Immature natural killer cell (primary cell): ENCODE measurements around the gene PREX1. TPM values are rescaled to one million over a fixed set of nuclear protein-coding genes. Genes with fewer than 3 reads are reported as not detected.

Source experiments
- DNase-seq, 3 donors: peaks; one replicate each; pipeline ENCODE4 v3.0.0; 2022; ENCODE audit warnings: mixed read lengths in 1 of 3
- H3K27ac Mint-ChIP-seq, 6 donors: one replicate each; pipeline ENCODE4 v1.8.0; 2020; ENCODE audit warnings: mixed read lengths in 6 of 6, mild to moderate bottlenecking in 5 of 6, inconsistent platforms in 4 of 6, moderate library complexity in 3 of 6
- H3K27me3 Mint-ChIP-seq, 3 donors: one replicate each; pipeline ENCODE4 v1.8.0; 2020 to 2021; ENCODE audit warnings: low read depth in 3 of 3, mild to moderate bottlenecking in 3 of 3, mixed read lengths in 3 of 3, moderate library complexity in 3 of 3, inconsistent platforms in 1 of 3
- H3K36me3 Mint-ChIP-seq, 3 donors: one replicate each; pipeline ENCODE4 v1.8.0; 2020; ENCODE audit warnings: mixed read lengths in 3 of 3, inconsistent platforms in 2 of 3, mild to moderate bottlenecking in 2 of 3
- H3K4me1 Mint-ChIP-seq, 2 donors: one replicate each; pipeline ENCODE4 v1.8.0; 2020; ENCODE audit warnings: inconsistent platforms in 2 of 2, mild to moderate bottlenecking in 2 of 2, mixed read lengths in 2 of 2, moderate library complexity in 1 of 2
- H3K4me3 Mint-ChIP-seq, 5 donors: one replicate each; pipeline ENCODE4 v1.8.0; 2020; ENCODE audit warnings: mild to moderate bottlenecking in 5 of 5, mixed read lengths in 5 of 5, inconsistent platforms in 3 of 5, moderate library complexity in 3 of 5
- H3K9me3 Mint-ChIP-seq, 6 donors: one replicate each; pipeline ENCODE4 v1.8.0; 2020; ENCODE audit warnings: mild to moderate bottlenecking in 6 of 6, mixed read lengths in 6 of 6, inconsistent platforms in 4 of 6, moderate library complexity in 3 of 6
- polyA plus RNA-seq, 3 donors: library from polyadenylated mRNA; unstranded; fragments of 300-500 nt; fragmentation: Illumina TruSeq; gene quantifications; one replicate each; pipeline ENCODE4 v1.2.3, GENCODE V29; 2021

The PREX1 gene
- polyA plus RNA-seq, 3 donors from 2014 or later = 30.5 to 94.3 (median 54.9) TPM

GRCh38 chr20:48614593-48615274 is 213.1 kb downstream of the PREX1 start:
- no peak for DNase-seq
- no peaks in the 10 kb centered on the region for H3K9me3 Mint-ChIP-seq
- H3K36me3 Mint-ChIP-seq = no peaks in the 10 kb centered on the region
- H3K27ac Mint-ChIP-seq = no peak overlapping the region
- H3K27me3 Mint-ChIP-seq = peaks cover 0 to 5% (median 2%) of the 10 kb centered on the region in 3 donors
- no peak overlapping the region for H3K4me3 Mint-ChIP-seq
- H3K4me1 Mint-ChIP-seq = peaks cover 0 to 2% of the 10 kb centered on the region in 2 donors

- Mint-ChIP-seq H3K4me3 (no peak overlapping the region), H3K36me3 (no peaks in the 10 kb centered on the region), H3K27me3 (peaks cover 0 to 2% (median 0%) of the 10 kb centered on the region in 3 donors), H3K27ac (no peak overlapping the region), H3K4me1 (peaks cover 0 to 2% of the 10 kb centered on the region in 2 donors), H3K9me3 (no peaks in the 10 kb centered on the region)
- DNase-seq = no peak
Measured at GRCh38 chr20:48613926-48614325, 213.9 kb downstream of the PREX1 start.

GRCh38 chr20:48612335-48612734 is 215.5 kb downstream of the PREX1 start:
- H3K4me3 Mint-ChIP-seq = no peak overlapping the region
- DNase-seq = no peak
- H3K27me3 Mint-ChIP-seq = no peaks in the 10 kb centered on the region
- peaks cover 0 to 2% of the 10 kb centered on the region in 2 donors for H3K4me1 Mint-ChIP-seq
- no peaks in the 10 kb centered on the region for H3K9me3 Mint-ChIP-seq
- no peaks in the 10 kb centered on the region for H3K36me3 Mint-ChIP-seq
- no peak overlapping the region for H3K27ac Mint-ChIP-seq

- no peaks in the 10 kb centered on the region for H3K9me3 Mint-ChIP-seq
- H3K27me3 Mint-ChIP-seq = peaks cover 0 to 2% (median 0%) of the 10 kb centered on the region in 3 donors
- no peak for DNase-seq
- peak overlapping the region in 2 of 6 donors; percentile 20 to 21 for H3K27ac Mint-ChIP-seq
- no peaks in the 10 kb centered on the region for H3K36me3 Mint-ChIP-seq
- H3K4me3 Mint-ChIP-seq = no peak overlapping the region
- peaks cover 0 to 2% of the 10 kb centered on the region in 2 donors for H3K4me1 Mint-ChIP-seq
Measured at GRCh38 chr20:48610996-48611395, 216.8 kb downstream of the PREX1 start.

GRCh38 chr20:48609491-48609978 is 218.3 kb downstream of the PREX1 start:
- DNase-seq = no peak
- Mint-ChIP-seq H3K9me3 (no peaks in the 10 kb centered on the region), H3K4me1 (peaks cover 0 to 2% of the 10 kb centered on the region in 2 donors), H3K4me3 (no peak overlapping the region), H3K27me3 (peaks cover 0 to 2% (median 1%) of the 10 kb centered on the region in 3 donors), H3K27ac (no peak overlapping the region), H3K36me3 (no peaks in the 10 kb centered on the region)

- Mint-ChIP-seq H3K36me3 (no peaks in the 10 kb centered on the region), H3K27me3 (peaks cover 2 to 3% (median 2%) of the 10 kb centered on the region in 3 donors), H3K4me1 (peaks cover 0 to 2% of the 10 kb centered on the region in 2 donors), H3K27ac (no peak overlapping the region), H3K9me3 (no peaks in the 10 kb centered on the region), H3K4me3 (no peak overlapping the region)
- DNase-seq = no peak
Measured at GRCh38 chr20:48608756-48609155, 219.0 kb downstream of the PREX1 start.

GRCh38 chr20:48607544-48607865 is 220.3 kb downstream of the PREX1 start:
- no peak overlapping the region for H3K4me3 Mint-ChIP-seq
- H3K27ac Mint-ChIP-seq = no peak overlapping the region
- no peak for DNase-seq
- H3K27me3 Mint-ChIP-seq = peaks cover 2 to 3% (median 2%) of the 10 kb centered on the region in 3 donors
- H3K36me3 Mint-ChIP-seq = no peaks in the 10 kb centered on the region
- H3K9me3 Mint-ChIP-seq = no peaks in the 10 kb centered on the region
- peaks cover 0 to 2% of the 10 kb centered on the region in 2 donors for H3K4me1 Mint-ChIP-seq

GRCh38 chr20:48606841-48607543 is 220.8 kb downstream of the PREX1 start:
- Mint-ChIP-seq H3K36me3 (no peaks in the 10 kb centered on the region), H3K27me3 (peaks cover 2 to 3% (median 2%) of the 10 kb centered on the region in 3 donors), H3K9me3 (no peaks in the 10 kb centered on the region), H3K27ac (no peak overlapping the region), H3K4me1 (peaks cover 0 to 2% of the 10 kb centered on the region in 2 donors), H3K4me3 (no peak overlapping the region)
- no peak for DNase-seq

- Mint-ChIP-seq H3K9me3 (no peaks in the 10 kb centered on the region), H3K4me3 (no peak overlapping the region), H3K27me3 (peaks cover 2 to 3% (median 2%) of the 10 kb centered on the region in 3 donors), H3K4me1 (peaks cover 0 to 2% of the 10 kb centered on the region in 2 donors), H3K36me3 (no peaks in the 10 kb centered on the region), H3K27ac (no peak overlapping the region)
- no peak for DNase-seq
Measured at GRCh38 chr20:48606172-48606840, 221.5 kb downstream of the PREX1 start.

GRCh38 chr20:48605364-48606171 is 222.2 kb downstream of the PREX1 start:
- H3K27ac Mint-ChIP-seq = no peak overlapping the region
- H3K9me3 Mint-ChIP-seq = no peaks in the 10 kb centered on the region
- no peak for DNase-seq
- no peaks in the 10 kb centered on the region for H3K4me1 Mint-ChIP-seq
- H3K4me3 Mint-ChIP-seq = no peak overlapping the region
- H3K36me3 Mint-ChIP-seq = no peaks in the 10 kb centered on the region
- peaks cover 2 to 3% (median 2%) of the 10 kb centered on the region in 3 donors for H3K27me3 Mint-ChIP-seq

- no peaks in the 10 kb centered on the region for H3K9me3 Mint-ChIP-seq
- no peaks in the 10 kb centered on the region for H3K36me3 Mint-ChIP-seq
- no peak for DNase-seq
- H3K4me3 Mint-ChIP-seq = no peak overlapping the region
- no peaks in the 10 kb centered on the region for H3K4me1 Mint-ChIP-seq
- peaks cover 2 to 3% (median 3%) of the 10 kb centered on the region in 3 donors for H3K27me3 Mint-ChIP-seq
- no peak overlapping the region for H3K27ac Mint-ChIP-seq
Measured at GRCh38 chr20:48604936-48605335, 222.9 kb downstream of the PREX1 start.

- DNase-seq = no peak
- H3K4me1 Mint-ChIP-seq = no peaks in the 10 kb centered on the region
- H3K27me3 Mint-ChIP-seq = peaks cover 2 to 3% (median 3%) of the 10 kb centered on the region in 3 donors
- no peaks in the 10 kb centered on the region for H3K9me3 Mint-ChIP-seq
- H3K36me3 Mint-ChIP-seq = no peaks in the 10 kb centered on the region
- no peak overlapping the region for H3K27ac Mint-ChIP-seq
- no peak overlapping the region for H3K4me3 Mint-ChIP-seq
Measured at GRCh38 chr20:48604426-48604825, 223.4 kb downstream of the PREX1 start.

- no peaks in the 10 kb centered on the region for H3K4me1 Mint-ChIP-seq
- no peak overlapping the region for H3K4me3 Mint-ChIP-seq
- peaks cover 2 to 3% (median 3%) of the 10 kb centered on the region in 3 donors for H3K27me3 Mint-ChIP-seq
- H3K36me3 Mint-ChIP-seq = no peaks in the 10 kb centered on the region
- DNase-seq = no peak
- no peak overlapping the region for H3K27ac Mint-ChIP-seq
- no peaks in the 10 kb centered on the region for H3K9me3 Mint-ChIP-seq
Measured at GRCh38 chr20:48603819-48604405, 223.9 kb downstream of the PREX1 start.
